Endothelial cell (in vitro differentiated cells): ENCODE data around the gene APOA4. TPM values are rescaled to one million over a fixed set of nuclear protein-coding genes. Genes with fewer than 3 reads are reported as not detected.

Experiments
- DNase-seq: peaks from one replicate; pipeline ENCODE4 v3.0.0; 2021; ENCODE audit warnings: low spot score
- H3K27ac Mint-ChIP-seq: one replicate; pipeline ENCODE4 v1.8.0; 2021; ENCODE audit warnings: mixed read lengths, inconsistent platforms; ENCODE audit not compliant: unreplicated experiment
- H3K27me3 Mint-ChIP-seq: one replicate; pipeline ENCODE4 v1.8.0; 2021; ENCODE audit warnings: mild to moderate bottlenecking, moderate library complexity, mixed read lengths, inconsistent platforms; ENCODE audit not compliant: unreplicated experiment
- H3K36me3 Mint-ChIP-seq: one replicate; pipeline ENCODE4 v1.8.0; 2021; ENCODE audit warnings: mild to moderate bottlenecking, low read depth, mixed read lengths, inconsistent platforms; ENCODE audit not compliant: unreplicated experiment
- H3K4me1 Mint-ChIP-seq: one replicate; pipeline ENCODE4 v1.8.0; 2021; ENCODE audit warnings: mild to moderate bottlenecking, mixed read lengths, inconsistent platforms; ENCODE audit not compliant: unreplicated experiment
- H3K4me3 Mint-ChIP-seq: one replicate; pipeline ENCODE4 v1.8.0; 2021; ENCODE audit warnings: mild to moderate bottlenecking, mixed read lengths, inconsistent platforms; ENCODE audit not compliant: unreplicated experiment
- H3K9me3 Mint-ChIP-seq: one replicate; pipeline ENCODE4 v1.8.0; 2021; ENCODE audit warnings: mixed read lengths, inconsistent platforms; ENCODE audit not compliant: unreplicated experiment
- total RNA-seq: library from RNA; stranded (reverse); fragmentation: NEBNext Ultra II Directional; extraction: Animal tissue kit (Norgen Biotek cat#: 25700); gene quantifications from one replicate; pipeline ENCODE4 v1.2.1, GENCODE V29; 2021; ENCODE audit not compliant: unreplicated experiment
- TF ChIP-seq, protein P1 (sequence below): fragments of 200-600 bp; sonication (generic); IDR thresholded peaks from one replicate; pipeline ENCODE4 v1.5.0; 2021; ENCODE audit warnings: antibody characterized with exemption; ENCODE audit not compliant: unreplicated experiment

The APOA4 gene
- total RNA-seq, 1 donor from 2014 or later = not detected

DNA sequence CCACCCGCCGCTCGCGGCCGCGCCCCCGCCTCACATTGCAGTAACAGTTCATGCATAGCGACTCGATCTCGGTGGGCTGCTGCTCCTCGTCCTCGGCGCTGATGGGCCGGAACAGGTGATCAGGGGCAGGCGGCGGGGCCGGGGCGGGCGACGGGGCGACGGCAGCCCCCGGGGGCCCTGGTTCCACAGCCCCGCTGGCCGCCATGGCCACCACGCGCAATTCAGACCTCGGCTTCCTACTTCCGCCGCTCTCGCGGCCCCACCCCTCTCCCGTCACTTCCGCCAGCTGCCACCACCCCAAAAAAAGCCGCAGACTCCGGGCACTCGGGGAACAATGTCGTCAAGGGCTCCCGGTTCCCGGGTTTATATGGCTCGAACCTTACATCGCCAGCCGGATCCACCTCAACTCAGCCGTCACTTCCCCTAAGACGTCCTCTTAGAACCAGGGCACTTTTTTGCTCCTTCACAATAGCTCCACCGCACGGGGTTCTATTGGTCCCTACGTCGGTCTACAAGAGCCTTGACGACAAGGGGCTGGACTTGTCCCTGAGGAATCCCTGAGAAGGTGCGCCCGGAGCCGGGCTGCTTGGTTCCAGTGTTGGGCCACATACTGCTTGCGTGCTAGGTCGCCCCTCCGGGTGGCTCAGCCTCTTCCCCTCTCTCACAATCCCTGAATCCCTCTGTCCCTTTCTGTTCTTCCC lies 35.2 kb downstream of the APOA4 start, which contains the start of gene ZPR1:
Gene ZPR1 (minus strand): TSS at position 238 of the 701 bp plus-strand sequence. CDS start 33 bp downstream, at position 205.
- Mint-ChIP-seq H3K9me3 (no peaks in the 10 kb centered on the region), H3K36me3 (peaks cover 18% of the 10 kb centered on the region), H3K4me1 (peaks cover 11% of the 10 kb centered on the region), H3K27ac (peak within 1 kb of the TSS; percentile 85), H3K27me3 (peaks cover 8% of the 10 kb centered on the region), H3K4me3 (peak within 1 kb of the TSS; percentile 98)
- TF ChIP-seq, protein P1, sequence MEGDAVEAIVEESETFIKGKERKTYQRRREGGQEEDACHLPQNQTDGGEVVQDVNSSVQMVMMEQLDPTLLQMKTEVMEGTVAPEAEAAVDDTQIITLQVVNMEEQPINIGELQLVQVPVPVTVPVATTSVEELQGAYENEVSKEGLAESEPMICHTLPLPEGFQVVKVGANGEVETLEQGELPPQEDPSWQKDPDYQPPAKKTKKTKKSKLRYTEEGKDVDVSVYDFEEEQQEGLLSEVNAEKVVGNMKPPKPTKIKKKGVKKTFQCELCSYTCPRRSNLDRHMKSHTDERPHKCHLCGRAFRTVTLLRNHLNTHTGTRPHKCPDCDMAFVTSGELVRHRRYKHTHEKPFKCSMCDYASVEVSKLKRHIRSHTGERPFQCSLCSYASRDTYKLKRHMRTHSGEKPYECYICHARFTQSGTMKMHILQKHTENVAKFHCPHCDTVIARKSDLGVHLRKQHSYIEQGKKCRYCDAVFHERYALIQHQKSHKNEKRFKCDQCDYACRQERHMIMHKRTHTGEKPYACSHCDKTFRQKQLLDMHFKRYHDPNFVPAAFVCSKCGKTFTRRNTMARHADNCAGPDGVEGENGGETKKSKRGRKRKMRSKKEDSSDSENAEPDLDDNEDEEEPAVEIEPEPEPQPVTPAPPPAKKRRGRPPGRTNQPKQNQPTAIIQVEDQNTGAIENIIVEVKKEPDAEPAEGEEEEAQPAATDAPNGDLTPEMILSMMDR = no peak
- DNase-seq = peak; percentile 62

DNA sequence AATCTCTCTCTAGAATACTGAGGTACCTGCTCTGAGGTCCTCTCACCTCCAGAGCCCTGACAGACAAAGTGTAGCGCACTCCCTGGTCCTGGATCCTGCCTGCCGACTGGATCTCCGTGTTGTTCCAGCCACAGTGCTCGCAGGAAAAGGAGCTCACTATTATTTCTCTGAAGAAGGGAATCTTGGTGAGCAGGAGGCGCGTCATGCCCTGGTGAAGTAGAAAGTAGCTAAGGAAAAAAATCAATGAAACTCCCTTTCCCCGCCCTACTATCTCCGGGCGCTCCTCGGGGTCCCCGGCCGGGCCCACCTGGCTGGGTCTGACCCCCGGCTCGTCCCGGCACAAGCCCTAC lies 35.7 kb downstream of the APOA4 start:
- peaks cover 19% of the 10 kb centered on the region for H3K36me3 Mint-ChIP-seq
- DNase-seq = no peak
- peaks cover 11% of the 10 kb centered on the region for H3K4me1 Mint-ChIP-seq
- peak overlapping the region; percentile 17 for H3K27ac Mint-ChIP-seq
- peaks cover 8% of the 10 kb centered on the region for H3K27me3 Mint-ChIP-seq
- TF ChIP-seq, protein P1 = no peak
- H3K9me3 Mint-ChIP-seq = no peaks in the 10 kb centered on the region
- peak overlapping the region; percentile 98 for H3K4me3 Mint-ChIP-seq

- no peak for DNase-seq
- H3K36me3 Mint-ChIP-seq = peaks cover 23% of the 10 kb centered on the region
- peaks cover 8% of the 10 kb centered on the region for H3K27me3 Mint-ChIP-seq
- peak overlapping the region; percentile 17 for H3K27ac Mint-ChIP-seq
- peaks cover 11% of the 10 kb centered on the region for H3K4me1 Mint-ChIP-seq
- TF ChIP-seq, protein P1 = no peak
- peak overlapping the region; percentile 98 for H3K4me3 Mint-ChIP-seq
- no peaks in the 10 kb centered on the region for H3K9me3 Mint-ChIP-seq
These were observed 36.1 kb downstream of the APOA4 start for GRCh38 chr11:116786966-116787365.

GRCh38 chr11:116786326-116786725 lies 36.8 kb downstream of the APOA4 start:
- TF ChIP-seq, protein P1 = no peak
- H3K4me1 Mint-ChIP-seq = peaks cover 11% of the 10 kb centered on the region
- DNase-seq = no peak
- peak overlapping the region; percentile 98 for H3K4me3 Mint-ChIP-seq
- H3K27ac Mint-ChIP-seq = no peak overlapping the region
- H3K9me3 Mint-ChIP-seq = no peaks in the 10 kb centered on the region
- H3K36me3 Mint-ChIP-seq = peaks cover 26% of the 10 kb centered on the region
- peaks cover 5% of the 10 kb centered on the region for H3K27me3 Mint-ChIP-seq

- H3K36me3 Mint-ChIP-seq = peaks cover 43% of the 10 kb centered on the region
- peaks cover 6% of the 10 kb centered on the region for H3K4me1 Mint-ChIP-seq
- DNase-seq = no peak
- TF ChIP-seq, protein P1 = no peak
- H3K4me3 Mint-ChIP-seq = no peak overlapping the region
- H3K27ac Mint-ChIP-seq = no peak overlapping the region
- no peaks in the 10 kb centered on the region for H3K9me3 Mint-ChIP-seq
- peaks cover 3% of the 10 kb centered on the region for H3K27me3 Mint-ChIP-seq
These were observed 40.4 kb downstream of the APOA4 start for GRCh38 chr11:116782728-116783127.
